Measurements from ENCODE around the gene IMPA2. TPM values are rescaled to one million over a fixed set of nuclear protein-coding genes. Genes with fewer than 3 reads are reported as not detected.
"Not testable (repeated sequence)": the region's sequence is repeated elsewhere in the genome, so short reads cannot be mapped to it uniquely, and the experiment has no call there.

Gene IMPA2
- total and polyA plus RNA-seq, 4 donors, result 43.4 to 65.4 (median 61.5) TPM

DNA sequence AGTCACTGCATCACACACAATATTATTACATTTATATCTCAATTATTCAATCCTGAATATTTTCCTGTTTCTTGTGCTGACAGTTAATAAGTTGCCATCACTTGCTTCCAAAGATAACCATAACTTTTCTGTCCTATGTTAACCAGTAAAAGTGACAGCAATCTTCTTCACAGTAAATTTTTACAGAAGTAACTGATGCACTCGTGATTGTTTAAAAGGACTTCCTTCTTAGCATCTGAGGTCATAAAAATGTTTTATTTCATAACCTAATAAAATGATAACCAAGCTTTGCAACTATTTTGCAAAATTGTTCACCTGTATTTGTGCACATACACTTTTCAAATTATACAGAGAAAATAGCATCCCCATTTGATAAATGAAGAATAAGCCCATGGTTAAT is 91.7 kb downstream of the IMPA2 start:
- TF ChIP-seq, protein P1, sequence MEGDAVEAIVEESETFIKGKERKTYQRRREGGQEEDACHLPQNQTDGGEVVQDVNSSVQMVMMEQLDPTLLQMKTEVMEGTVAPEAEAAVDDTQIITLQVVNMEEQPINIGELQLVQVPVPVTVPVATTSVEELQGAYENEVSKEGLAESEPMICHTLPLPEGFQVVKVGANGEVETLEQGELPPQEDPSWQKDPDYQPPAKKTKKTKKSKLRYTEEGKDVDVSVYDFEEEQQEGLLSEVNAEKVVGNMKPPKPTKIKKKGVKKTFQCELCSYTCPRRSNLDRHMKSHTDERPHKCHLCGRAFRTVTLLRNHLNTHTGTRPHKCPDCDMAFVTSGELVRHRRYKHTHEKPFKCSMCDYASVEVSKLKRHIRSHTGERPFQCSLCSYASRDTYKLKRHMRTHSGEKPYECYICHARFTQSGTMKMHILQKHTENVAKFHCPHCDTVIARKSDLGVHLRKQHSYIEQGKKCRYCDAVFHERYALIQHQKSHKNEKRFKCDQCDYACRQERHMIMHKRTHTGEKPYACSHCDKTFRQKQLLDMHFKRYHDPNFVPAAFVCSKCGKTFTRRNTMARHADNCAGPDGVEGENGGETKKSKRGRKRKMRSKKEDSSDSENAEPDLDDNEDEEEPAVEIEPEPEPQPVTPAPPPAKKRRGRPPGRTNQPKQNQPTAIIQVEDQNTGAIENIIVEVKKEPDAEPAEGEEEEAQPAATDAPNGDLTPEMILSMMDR (IDR thresholded peaks at IDR 0.05; ENCODE audit: control extremely low read depth, extremely low read depth), result no peak
- Histone ChIP-seq H3K36me3 (ENCODE audit: control insufficient read depth in 4 of 4, insufficient read depth in 4 of 4, low read length in 4 of 4) (no peaks in the 10 kb centered on the region), H3K4me3 (no peak overlapping the region), H3K9me3 (ENCODE audit: control insufficient read depth in 4 of 4, insufficient read depth in 3 of 4, low read length in 3 of 4) (no peaks in the 10 kb centered on the region), H3K27me3 (ENCODE audit: control insufficient read depth in 3 of 3, insufficient read depth in 3 of 3, low read length in 2 of 3) (no peaks in the 10 kb centered on the region), H3K27ac (ENCODE audit: low read depth in 1 of 2, low read length in 1 of 2) (no peak overlapping the region), H3K4me1 (ENCODE audit: control insufficient read depth in 5 of 5, insufficient read depth in 5 of 5, low read length in 5 of 5) (peaks cover 0 to 2% (median 0%) of the 10 kb centered on the region in 5 donors), H3K9ac (ENCODE audit: insufficient read depth in 1 of 2, low read length in 2 of 2) (no peak overlapping the region)
- no peak for DNase-seq
- ATAC-seq (ENCODE audit: insufficient read depth, low FRiP score), result no peak
- WGBS, 2 donors, result 33 to 51% methylated on average over 1 of the region's 1 CpG

DNA sequence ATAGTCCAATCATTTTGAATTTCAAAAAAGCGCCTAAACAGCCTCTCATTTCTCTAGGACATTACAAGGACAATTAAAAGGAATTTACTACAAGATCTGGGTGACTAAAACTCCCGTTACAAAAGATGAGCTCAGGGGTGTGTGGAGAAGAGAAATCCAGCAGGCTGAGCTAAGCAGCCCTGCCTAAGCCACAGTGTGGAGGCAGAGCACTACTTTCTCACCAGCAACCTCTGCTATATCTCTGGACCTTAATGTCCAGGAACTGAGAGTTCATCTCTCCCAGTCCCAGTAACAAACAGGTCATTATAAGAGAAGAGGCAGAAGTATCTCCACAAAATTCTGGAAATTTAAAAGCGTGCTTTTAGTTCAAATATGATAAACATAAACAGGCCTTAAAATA is 93.4 kb downstream of the IMPA2 start:
- Histone ChIP-seq H3K9me3 (ENCODE audit: control insufficient read depth in 4 of 4, insufficient read depth in 3 of 4, low read length in 3 of 4) (no peaks in the 10 kb centered on the region), H3K9ac (ENCODE audit: insufficient read depth in 1 of 2, low read length in 2 of 2) (no peak overlapping the region), H3K4me3 (no peak overlapping the region), H3K27ac (ENCODE audit: low read depth in 1 of 2, low read length in 1 of 2) (no peak overlapping the region), H3K27me3 (ENCODE audit: control insufficient read depth in 3 of 3, insufficient read depth in 3 of 3, low read length in 2 of 3) (no peaks in the 10 kb centered on the region), H3K36me3 (ENCODE audit: control insufficient read depth in 4 of 4, insufficient read depth in 4 of 4, low read length in 4 of 4) (no peaks in the 10 kb centered on the region), H3K4me1 (ENCODE audit: control insufficient read depth in 5 of 5, insufficient read depth in 5 of 5, low read length in 5 of 5) (peaks cover 0 to 4% (median 0%) of the 10 kb centered on the region in 5 donors)
- 93% methylated on average over 3 of the region's 3 CpGs for WGBS, 2 donors
- TF ChIP-seq, protein P1 (IDR thresholded peaks at IDR 0.05; ENCODE audit: control extremely low read depth, extremely low read depth), result no peak
- no peak for ATAC-seq (ENCODE audit: insufficient read depth, low FRiP score)
- DNase-seq, result peak in 1 of 3 donors; percentile 49

DNA sequence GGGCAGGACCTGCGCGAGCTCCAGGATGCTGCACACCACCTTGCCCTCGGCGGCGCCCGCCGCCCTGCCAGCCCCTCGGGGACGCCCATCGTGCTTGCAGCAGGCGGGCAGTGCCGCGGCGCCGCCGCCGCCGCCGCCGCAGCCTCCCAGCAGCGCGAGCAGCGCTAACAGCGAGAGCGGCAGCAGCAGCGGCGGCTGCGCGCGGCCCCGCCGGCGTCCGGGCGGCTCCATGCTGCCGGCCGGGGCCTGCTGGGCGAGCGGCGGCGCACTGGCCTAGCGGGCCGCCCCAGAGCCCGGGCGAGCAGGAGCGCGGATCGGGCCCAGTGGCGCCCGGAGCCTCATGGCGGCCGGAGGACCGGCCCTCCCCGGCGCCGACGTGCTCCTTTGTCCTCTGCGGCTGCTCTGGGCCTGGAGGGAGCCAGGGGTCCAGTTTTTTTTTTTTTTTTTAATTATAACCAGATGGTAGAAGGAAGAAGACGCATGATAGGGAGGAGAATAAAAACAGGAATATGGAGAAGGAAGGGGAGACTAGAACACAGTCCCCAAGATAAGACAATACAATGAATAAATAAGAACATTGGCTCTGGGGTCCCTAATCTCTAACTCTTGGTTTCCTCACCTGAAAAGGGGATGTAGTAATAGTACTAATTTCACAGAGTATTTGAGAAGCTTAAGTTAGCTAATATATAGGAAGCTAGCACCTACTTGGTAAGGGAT is 95.3 kb downstream of the IMPA2 start:
- peak in 2 of 3 donors; percentile 21 to 54 for DNase-seq
- peak; percentile 92 for ATAC-seq (ENCODE audit: insufficient read depth, low FRiP score)
- H3K27me3 ChIP-seq (ENCODE audit: control insufficient read depth in 3 of 3, insufficient read depth in 3 of 3, low read length in 2 of 3), result no peaks in the 10 kb centered on the region
- H3K27ac ChIP-seq (ENCODE audit: low read depth in 1 of 2, low read length in 1 of 2), result peak overlapping the region in 1 of 2 donors; percentile 4
- H3K4me1 ChIP-seq (ENCODE audit: control insufficient read depth in 5 of 5, insufficient read depth in 5 of 5, low read length in 5 of 5), result peaks cover 0 to 7% (median 0%) of the 10 kb centered on the region in 5 donors
- H3K9ac ChIP-seq (ENCODE audit: insufficient read depth in 1 of 2, low read length in 2 of 2), result no peak overlapping the region
- H3K4me3 ChIP-seq, result no peak overlapping the region
- H3K9me3 ChIP-seq (ENCODE audit: control insufficient read depth in 4 of 4, insufficient read depth in 3 of 4, low read length in 3 of 4), result no peaks in the 10 kb centered on the region
- 21 to 48% methylated on average over 50 to 59 of the region's 59 CpGs for WGBS, 2 donors
- TF ChIP-seq, protein P1 (IDR thresholded peaks at IDR 0.05; ENCODE audit: control extremely low read depth, extremely low read depth), result no peak
- H3K36me3 ChIP-seq (ENCODE audit: control insufficient read depth in 4 of 4, insufficient read depth in 4 of 4, low read length in 4 of 4), result no peaks in the 10 kb centered on the region

DNA sequence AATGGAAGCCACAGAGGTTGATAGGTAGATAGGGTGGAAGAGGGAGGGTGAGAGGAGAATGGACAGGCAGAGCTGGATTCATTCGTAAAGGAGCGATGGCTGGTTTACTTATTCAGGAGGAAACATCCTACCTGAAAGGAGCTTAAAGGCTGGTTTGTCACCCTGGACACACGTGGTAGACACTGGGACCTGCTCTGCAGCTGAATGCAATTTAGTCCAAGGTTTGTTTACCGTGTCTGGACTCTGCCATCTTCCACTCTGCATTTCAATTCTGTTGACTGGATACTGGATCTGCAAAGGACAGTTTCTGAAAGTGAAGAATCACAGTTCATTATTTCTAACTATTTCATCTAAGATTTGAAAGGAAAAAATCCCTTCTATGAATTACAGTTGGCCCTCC is 96.7 kb downstream of the IMPA2 start:
- not testable (repeated sequence) for H3K27me3 ChIP-seq (ENCODE audit: control insufficient read depth in 3 of 3, insufficient read depth in 3 of 3, low read length in 2 of 3); ATAC-seq (ENCODE audit: insufficient read depth, low FRiP score)
- WGBS, 2 donors, result 17 to 75% methylated on average over 1 to 2 of the region's 4 CpGs

More for the DNA sequence above, 96.7 kb downstream of the IMPA2 start:
- not testable (repeated sequence) for DNase-seq; H3K27ac ChIP-seq (ENCODE audit: low read depth in 1 of 2, low read length in 1 of 2); H3K36me3 ChIP-seq (ENCODE audit: control insufficient read depth in 4 of 4, insufficient read depth in 4 of 4, low read length in 4 of 4); H3K4me3 ChIP-seq; H3K4me1 ChIP-seq (ENCODE audit: control insufficient read depth in 5 of 5, insufficient read depth in 5 of 5, low read length in 5 of 5); H3K9me3 ChIP-seq (ENCODE audit: control insufficient read depth in 4 of 4, insufficient read depth in 3 of 4, low read length in 3 of 4); H3K9ac ChIP-seq (ENCODE audit: insufficient read depth in 1 of 2, low read length in 2 of 2)
